H1 (cell line): ENCODE data around the gene DTL. TPM values are rescaled to one million over a fixed set of nuclear protein-coding genes. Genes with fewer than 3 reads are reported as not detected.

Source experiments
- ASH2L ChIP-seq: fragments of 200-600, 300-600 bp; sonication (generic); IDR thresholded peaks from one replicate; pipeline ENCODE4 v1.7.1; 2017; ENCODE audit warnings: low read length
- BACH1 ChIP-seq: IDR thresholded peaks from 2 replicates; pipeline ENCODE4 v1.6.1; 2012; ENCODE audit warnings: low read length, improper control_type of control experiment
- CBX8 ChIP-seq: fragments of 300-800, 300-1000 bp; sonication (generic); IDR thresholded peaks from 2 replicates; pipeline ENCODE4 v1.7.1; 2016; ENCODE audit warnings: low read depth, low read length, borderline replicate concordance
- GTF2F1 ChIP-seq: IDR thresholded peaks from 2 replicates; pipeline ENCODE4 v1.6.1; 2012; ENCODE audit warnings: low read depth, low read length, improper control_type of control experiment, borderline replicate concordance
- JUN ChIP-seq: IDR thresholded peaks from 2 replicates; pipeline ENCODE4 v1.6.1; 2011; ENCODE audit warnings: low read depth, mild to moderate bottlenecking, improper control_type of control experiment, low read length
- MAFK ChIP-seq: IDR thresholded peaks from 2 replicates; pipeline ENCODE4 v1.6.1; 2012; ENCODE audit warnings: low read depth, mild to moderate bottlenecking, improper control_type of control experiment, low read length
- polyA plus RNA-seq, 7 experiments: library from polyadenylated mRNA; depleted of rRNA in 3 of 7; stranded (reverse) in 5 of 7; unstranded in 2 of 7; fragments of >200 nt in 5 of 7; fragments of 200-250 nt in 2 of 7; gene quantifications; 1 replicate in 5 of 7; 2 replicates in 1 of 7; 4 replicates in 1 of 7; pipeline versions ENCODE4 v1.2.1 to v1.2.3, GENCODE V29; 2011 to 2013; ENCODE audit warnings: missing spikeins in 2 of 7, mixed read lengths in 2 of 7
- total RNA-seq: library from RNA; stranded (reverse); fragmentation: NEBNext Ultra II Directional; extraction: Animal tissue kit (Norgen Biotek cat#: 25700); gene quantifications from 2 replicates; pipeline ENCODE4 v1.2.1, GENCODE V29; 2021
- TF ChIP-seq, protein P1 (sequence below): IDR thresholded peaks from 2 replicates; pipeline ENCODE4 v1.6.1; 2011; ENCODE audit warnings: low read length, improper control_type of control experiment
- TF ChIP-seq, protein P2 (sequence below): fragments of 300-600 bp; sonication (generic); IDR thresholded peaks from 2 replicates; pipeline ENCODE4 v1.7.1; 2012; ENCODE audit warnings: low read length, moderate library complexity, mild to moderate bottlenecking, inconsistent platforms; ENCODE audit not compliant: insufficient replicate concordance

The DTL gene
- total and polyA plus RNA-seq, 2 of the 8 experiments (the other 6 are each of a cell fraction or from before 2014, with no cell fraction given) = 36.0 to 46.9 TPM

DNA sequence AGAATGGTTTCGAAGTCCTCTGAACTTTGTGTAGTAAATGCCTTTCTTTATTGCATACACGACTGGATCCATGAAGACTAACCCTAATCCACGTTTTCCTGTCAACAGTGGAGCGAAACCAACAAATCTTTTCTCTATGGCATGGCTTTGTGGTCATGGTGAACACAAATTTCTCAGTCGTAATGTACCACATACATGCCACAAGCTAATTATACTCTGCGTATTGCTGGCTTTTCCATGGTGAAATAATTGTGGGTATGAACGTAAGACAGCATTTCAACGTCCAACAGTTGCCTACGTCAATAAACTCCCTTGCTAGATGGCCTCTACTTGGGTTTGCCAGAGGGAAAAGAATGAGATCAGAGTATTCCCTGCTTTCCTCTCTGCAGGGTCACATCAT is 27.7 kb upstream of the DTL start (continued):
- TF ChIP-seq JUN = no peak
- TF ChIP-seq ASH2L = no peak
- TF ChIP-seq MAFK = no peak
- TF ChIP-seq, protein P1, sequence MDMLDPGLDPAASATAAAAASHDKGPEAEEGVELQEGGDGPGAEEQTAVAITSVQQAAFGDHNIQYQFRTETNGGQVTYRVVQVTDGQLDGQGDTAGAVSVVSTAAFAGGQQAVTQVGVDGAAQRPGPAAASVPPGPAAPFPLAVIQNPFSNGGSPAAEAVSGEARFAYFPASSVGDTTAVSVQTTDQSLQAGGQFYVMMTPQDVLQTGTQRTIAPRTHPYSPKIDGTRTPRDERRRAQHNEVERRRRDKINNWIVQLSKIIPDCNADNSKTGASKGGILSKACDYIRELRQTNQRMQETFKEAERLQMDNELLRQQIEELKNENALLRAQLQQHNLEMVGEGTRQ = no peak
- no peak for TF ChIP-seq CBX8
- TF ChIP-seq, protein P2, sequence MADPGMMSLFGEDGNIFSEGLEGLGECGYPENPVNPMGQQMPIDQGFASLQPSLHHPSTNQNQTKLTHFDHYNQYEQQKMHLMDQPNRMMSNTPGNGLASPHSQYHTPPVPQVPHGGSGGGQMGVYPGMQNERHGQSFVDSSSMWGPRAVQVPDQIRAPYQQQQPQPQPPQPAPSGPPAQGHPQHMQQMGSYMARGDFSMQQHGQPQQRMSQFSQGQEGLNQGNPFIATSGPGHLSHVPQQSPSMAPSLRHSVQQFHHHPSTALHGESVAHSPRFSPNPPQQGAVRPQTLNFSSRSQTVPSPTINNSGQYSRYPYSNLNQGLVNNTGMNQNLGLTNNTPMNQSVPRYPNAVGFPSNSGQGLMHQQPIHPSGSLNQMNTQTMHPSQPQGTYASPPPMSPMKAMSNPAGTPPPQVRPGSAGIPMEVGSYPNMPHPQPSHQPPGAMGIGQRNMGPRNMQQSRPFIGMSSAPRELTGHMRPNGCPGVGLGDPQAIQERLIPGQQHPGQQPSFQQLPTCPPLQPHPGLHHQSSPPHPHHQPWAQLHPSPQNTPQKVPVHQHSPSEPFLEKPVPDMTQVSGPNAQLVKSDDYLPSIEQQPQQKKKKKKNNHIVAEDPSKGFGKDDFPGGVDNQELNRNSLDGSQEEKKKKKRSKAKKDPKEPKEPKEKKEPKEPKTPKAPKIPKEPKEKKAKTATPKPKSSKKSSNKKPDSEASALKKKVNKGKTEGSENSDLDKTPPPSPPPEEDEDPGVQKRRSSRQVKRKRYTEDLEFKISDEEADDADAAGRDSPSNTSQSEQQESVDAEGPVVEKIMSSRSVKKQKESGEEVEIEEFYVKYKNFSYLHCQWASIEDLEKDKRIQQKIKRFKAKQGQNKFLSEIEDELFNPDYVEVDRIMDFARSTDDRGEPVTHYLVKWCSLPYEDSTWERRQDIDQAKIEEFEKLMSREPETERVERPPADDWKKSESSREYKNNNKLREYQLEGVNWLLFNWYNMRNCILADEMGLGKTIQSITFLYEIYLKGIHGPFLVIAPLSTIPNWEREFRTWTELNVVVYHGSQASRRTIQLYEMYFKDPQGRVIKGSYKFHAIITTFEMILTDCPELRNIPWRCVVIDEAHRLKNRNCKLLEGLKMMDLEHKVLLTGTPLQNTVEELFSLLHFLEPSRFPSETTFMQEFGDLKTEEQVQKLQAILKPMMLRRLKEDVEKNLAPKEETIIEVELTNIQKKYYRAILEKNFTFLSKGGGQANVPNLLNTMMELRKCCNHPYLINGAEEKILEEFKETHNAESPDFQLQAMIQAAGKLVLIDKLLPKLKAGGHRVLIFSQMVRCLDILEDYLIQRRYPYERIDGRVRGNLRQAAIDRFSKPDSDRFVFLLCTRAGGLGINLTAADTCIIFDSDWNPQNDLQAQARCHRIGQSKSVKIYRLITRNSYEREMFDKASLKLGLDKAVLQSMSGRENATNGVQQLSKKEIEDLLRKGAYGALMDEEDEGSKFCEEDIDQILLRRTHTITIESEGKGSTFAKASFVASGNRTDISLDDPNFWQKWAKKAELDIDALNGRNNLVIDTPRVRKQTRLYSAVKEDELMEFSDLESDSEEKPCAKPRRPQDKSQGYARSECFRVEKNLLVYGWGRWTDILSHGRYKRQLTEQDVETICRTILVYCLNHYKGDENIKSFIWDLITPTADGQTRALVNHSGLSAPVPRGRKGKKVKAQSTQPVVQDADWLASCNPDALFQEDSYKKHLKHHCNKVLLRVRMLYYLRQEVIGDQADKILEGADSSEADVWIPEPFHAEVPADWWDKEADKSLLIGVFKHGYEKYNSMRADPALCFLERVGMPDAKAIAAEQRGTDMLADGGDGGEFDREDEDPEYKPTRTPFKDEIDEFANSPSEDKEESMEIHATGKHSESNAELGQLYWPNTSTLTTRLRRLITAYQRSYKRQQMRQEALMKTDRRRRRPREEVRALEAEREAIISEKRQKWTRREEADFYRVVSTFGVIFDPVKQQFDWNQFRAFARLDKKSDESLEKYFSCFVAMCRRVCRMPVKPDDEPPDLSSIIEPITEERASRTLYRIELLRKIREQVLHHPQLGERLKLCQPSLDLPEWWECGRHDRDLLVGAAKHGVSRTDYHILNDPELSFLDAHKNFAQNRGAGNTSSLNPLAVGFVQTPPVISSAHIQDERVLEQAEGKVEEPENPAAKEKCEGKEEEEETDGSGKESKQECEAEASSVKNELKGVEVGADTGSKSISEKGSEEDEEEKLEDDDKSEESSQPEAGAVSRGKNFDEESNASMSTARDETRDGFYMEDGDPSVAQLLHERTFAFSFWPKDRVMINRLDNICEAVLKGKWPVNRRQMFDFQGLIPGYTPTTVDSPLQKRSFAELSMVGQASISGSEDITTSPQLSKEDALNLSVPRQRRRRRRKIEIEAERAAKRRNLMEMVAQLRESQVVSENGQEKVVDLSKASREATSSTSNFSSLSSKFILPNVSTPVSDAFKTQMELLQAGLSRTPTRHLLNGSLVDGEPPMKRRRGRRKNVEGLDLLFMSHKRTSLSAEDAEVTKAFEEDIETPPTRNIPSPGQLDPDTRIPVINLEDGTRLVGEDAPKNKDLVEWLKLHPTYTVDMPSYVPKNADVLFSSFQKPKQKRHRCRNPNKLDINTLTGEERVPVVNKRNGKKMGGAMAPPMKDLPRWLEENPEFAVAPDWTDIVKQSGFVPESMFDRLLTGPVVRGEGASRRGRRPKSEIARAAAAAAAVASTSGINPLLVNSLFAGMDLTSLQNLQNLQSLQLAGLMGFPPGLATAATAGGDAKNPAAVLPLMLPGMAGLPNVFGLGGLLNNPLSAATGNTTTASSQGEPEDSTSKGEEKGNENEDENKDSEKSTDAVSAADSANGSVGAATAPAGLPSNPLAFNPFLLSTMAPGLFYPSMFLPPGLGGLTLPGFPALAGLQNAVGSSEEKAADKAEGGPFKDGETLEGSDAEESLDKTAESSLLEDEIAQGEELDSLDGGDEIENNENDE = no peak
- no peak for TF ChIP-seq GTF2F1
- no peak for TF ChIP-seq BACH1
